Endodermal cell (in vitro differentiated cells): ENCODE results near the gene ADGRL3. TPM values are rescaled to one million over a fixed set of nuclear protein-coding genes. Genes with fewer than 3 reads are reported as not detected.

Source experiments
- DNase-seq: peaks from one replicate; pipeline ENCODE4 v3.0.0-alpha.2; 2017
- H3K27ac ChIP-seq: 2 replicates; pipeline ENCODE4 v1.5.1; 2013; ENCODE audit warnings: mild to moderate bottlenecking, low read depth, low read length, moderate library complexity
- H3K27me3 ChIP-seq: 2 replicates; pipeline ENCODE4 v1.6.1; 2013; ENCODE audit warnings: mild to moderate bottlenecking, low read length, moderate library complexity; ENCODE audit not compliant: insufficient read depth, control insufficient read depth, poor library complexity, severe bottlenecking
- H3K36me3 ChIP-seq: 2 replicates; pipeline ENCODE4 v1.7.0; 2013; ENCODE audit warnings: mild to moderate bottlenecking, low read length, moderate library complexity; ENCODE audit not compliant: control insufficient read depth, insufficient read depth
- H3K4me1 ChIP-seq: one replicate; pipeline ENCODE4 v1.7.0; 2013; ENCODE audit warnings: low read length; ENCODE audit not compliant: control insufficient read depth, insufficient read depth
- H3K4me3 ChIP-seq: 2 replicates; pipeline ENCODE4 v1.5.1; 2013; ENCODE audit warnings: mild to moderate bottlenecking, low read length, moderate library complexity
- H3K9ac ChIP-seq: 2 replicates; pipeline ENCODE4 v1.6.1; 2013; ENCODE audit warnings: mild to moderate bottlenecking, low read length, moderate library complexity; ENCODE audit not compliant: poor library complexity, severe bottlenecking; ENCODE audit errors: extremely low read depth
- H3K9me3 ChIP-seq: 2 replicates; pipeline ENCODE4 v1.6.1; 2013; ENCODE audit warnings: mild to moderate bottlenecking, low read length, moderate library complexity; ENCODE audit not compliant: control insufficient read depth
- H3K27ac Mint-ChIP-seq: 2 replicates; pipeline ENCODE4 v1.8.0; 2020; ENCODE audit warnings: mixed read lengths
- H3K27me3 Mint-ChIP-seq: 2 replicates; pipeline ENCODE4 v1.8.0; 2021; ENCODE audit warnings: mild to moderate bottlenecking, mixed read lengths; ENCODE audit not compliant: insufficient read depth
- H3K36me3 Mint-ChIP-seq: 2 replicates; pipeline ENCODE4 v1.8.0; 2020; ENCODE audit warnings: low read depth, mixed read lengths
- H3K4me1 Mint-ChIP-seq: 2 replicates; pipeline ENCODE4 v1.8.0; 2020; ENCODE audit warnings: mixed read lengths
- H3K4me3 Mint-ChIP-seq: 2 replicates; pipeline ENCODE4 v1.8.0; 2020; ENCODE audit warnings: mild to moderate bottlenecking, moderate library complexity, mixed read lengths
- H3K9me3 Mint-ChIP-seq: 2 replicates; pipeline ENCODE4 v1.8.0; 2020; ENCODE audit warnings: mild to moderate bottlenecking, mixed read lengths
- CTCF ChIP-seq: fragments of 200-600 bp; sonication (generic); conservative IDR thresholded peaks from 2 replicates; pipeline ENCODE4 v1.5.0; 2021; ENCODE audit warnings: antibody characterized with exemption, mild to moderate bottlenecking
- WGBS, 2 experiments: methylation state at CpG; one replicate each; pipeline versions ENCODE4 v1.1.5 to v1.1.7; 2013; ENCODE audit warnings: missing lambda C conversion rate in 2 of 2, mixed read lengths in 1 of 2; ENCODE audit not compliant: insufficient coverage in 1 of 2, insufficient read length in 1 of 2; 5-methylcytosine and 5-hydroxymethylcytosine counted together
- total RNA-seq, 2 donors: library from RNA; stranded (reverse); fragmentation: NEBNext Ultra II Directional in 1 of 2; extraction: Animal tissue kit (Norgen Biotek cat#: 25700) in 1 of 2; gene quantifications; 2 replicates in 1 of 2; 3 replicates in 1 of 2; pipeline ENCODE4 v1.2.1, GENCODE V29; 2021

Gene ADGRL3
- total RNA-seq, 2 donors from 2014 or later = 9.9 to 10.3 TPM

GRCh38 chr4:61997831-61998230 is 797.7 kb downstream of the ADGRL3 start:
- no peak overlapping the region for H3K27ac Mint-ChIP-seq
- Histone ChIP-seq H3K4me1 (no peaks in the 10 kb centered on the region), H3K9me3 (no peaks in the 10 kb centered on the region), H3K27me3 (no peaks in the 10 kb centered on the region), H3K36me3 (no peaks in the 10 kb centered on the region), H3K9ac (no peak overlapping the region), H3K4me3 (no peak overlapping the region), H3K27ac (no peak overlapping the region)
- H3K4me1 Mint-ChIP-seq = peaks cover 4% of the 10 kb centered on the region
- H3K4me3 Mint-ChIP-seq = no peak overlapping the region
- H3K27me3 Mint-ChIP-seq = no peaks in the 10 kb centered on the region
- DNase-seq = no peak
- no peaks in the 10 kb centered on the region for H3K36me3 Mint-ChIP-seq
- no peak for TF ChIP-seq CTCF
- no peaks in the 10 kb centered on the region for H3K9me3 Mint-ChIP-seq
- 72 to 83% methylated on average over 1 to 2 of the region's 2 CpGs for WGBS, 2 experiments

- no peaks in the 10 kb centered on the region for H3K36me3 ChIP-seq
- H3K4me1 ChIP-seq = no peaks in the 10 kb centered on the region
- no peaks in the 10 kb centered on the region for H3K27me3 Mint-ChIP-seq
- H3K4me3 Mint-ChIP-seq = no peak overlapping the region
- 100% methylated on average over 1 of the region's 1 CpG; no CpG with 5 or more reads in 1 of the 2 experiments for WGBS, 2 experiments
- H3K27me3 ChIP-seq = no peaks in the 10 kb centered on the region
- H3K36me3 Mint-ChIP-seq = no peaks in the 10 kb centered on the region
- H3K27ac Mint-ChIP-seq = no peak overlapping the region
- no peak overlapping the region for H3K27ac ChIP-seq
- H3K9me3 ChIP-seq = no peaks in the 10 kb centered on the region
- TF ChIP-seq CTCF = no peak
- H3K4me1 Mint-ChIP-seq = peaks cover 6% of the 10 kb centered on the region
- H3K9ac ChIP-seq = no peak overlapping the region
- H3K4me3 ChIP-seq = no peak overlapping the region
- no peak for DNase-seq
- H3K9me3 Mint-ChIP-seq = no peaks in the 10 kb centered on the region
These were observed 803.6 kb downstream of the ADGRL3 start for GRCh38 chr4:62003695-62004094.

DNA sequence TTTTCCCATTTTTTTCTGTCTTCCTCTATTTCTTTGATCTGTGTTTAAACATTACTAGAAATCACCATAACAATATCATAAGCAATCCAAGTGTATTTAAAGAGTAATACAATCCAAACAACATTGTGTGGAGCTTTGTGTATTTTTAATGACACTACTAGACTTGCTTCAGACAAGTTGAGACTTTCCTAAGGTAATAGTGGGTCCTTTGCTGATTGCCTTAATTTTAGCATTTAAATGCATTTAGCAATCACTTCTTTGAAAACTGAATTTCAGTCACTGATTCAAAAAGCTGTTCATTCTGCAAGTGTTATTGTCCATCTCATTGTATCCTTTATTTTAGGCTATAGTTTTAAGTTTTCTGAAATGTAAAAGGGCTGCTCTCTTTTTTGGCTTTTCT is 804.8 kb downstream of the ADGRL3 start:
- Histone ChIP-seq H3K4me3 (no peak overlapping the region), H3K9me3 (no peaks in the 10 kb centered on the region), H3K27me3 (no peaks in the 10 kb centered on the region), H3K27ac (no peak overlapping the region), H3K4me1 (no peaks in the 10 kb centered on the region), H3K9ac (no peak overlapping the region), H3K36me3 (no peaks in the 10 kb centered on the region)
- Mint-ChIP-seq H3K4me3 (no peak overlapping the region), H3K27ac (no peak overlapping the region), H3K9me3 (no peaks in the 10 kb centered on the region), H3K36me3 (no peaks in the 10 kb centered on the region), H3K4me1 (peaks cover 6% of the 10 kb centered on the region), H3K27me3 (no peaks in the 10 kb centered on the region)
- no peak for DNase-seq
- TF ChIP-seq CTCF = no peak
